GM19023 (cell line): ENCODE measurements around the gene INIP.
"Not testable (repeated sequence)": the region's sequence is repeated elsewhere in the genome, so short reads cannot be mapped to it uniquely, and the experiment has no call there.

Source experiments
- ATAC-seq: cut with Tn5 transposase; IDR thresholded peaks from one replicate; pipeline ENCODE4 v1.9.1; 2021; ENCODE audit warnings: mild to moderate bottlenecking, moderate library complexity; ENCODE audit not compliant: unreplicated experiment

INIP gene

GRCh38 chr9:112743216-112743836 lies 25.4 kb upstream of the INIP start:
- ATAC-seq = no peak

- no peak for ATAC-seq
Observed at GRCh38 chr9:112734892-112735291, 17.0 kb upstream of the INIP start.

- ATAC-seq = no peak
Observed at GRCh38 chr9:112731971-112732370, 14.1 kb upstream of the INIP start.

GRCh38 chr9:112728401-112728800 lies 10.5 kb upstream of the INIP start:
- no peak for ATAC-seq

- ATAC-seq = no peak
Observed at GRCh38 chr9:112726428-112726827, 8.5 kb upstream of the INIP start.

- ATAC-seq = no peak
Observed at GRCh38 chr9:112725961-112726360, 8.0 kb upstream of the INIP start.

GRCh38 chr9:112722749-112723148 lies 4.8 kb upstream of the INIP start:
- ATAC-seq = not testable (repeated sequence)

- ATAC-seq = no peak
Observed at GRCh38 chr9:112720113-112720780, 2.3 kb upstream of the INIP start.

- no peak for ATAC-seq
Observed at GRCh38 chr9:112719696-112720095, 1.8 kb upstream of the INIP start.

GRCh38 chr9:112719241-112719691 lies 1.3 kb upstream of the INIP start:
- no peak for ATAC-seq

- no peak for ATAC-seq
Observed at GRCh38 chr9:112712678-112713077, 5.2 kb downstream of the INIP start.

- no peak for ATAC-seq
Observed at GRCh38 chr9:112711050-112711689, 6.7 kb downstream of the INIP start.

- no peak for ATAC-seq
Observed at GRCh38 chr9:112705768-112706427, 12.0 kb downstream of the INIP start.

GRCh38 chr9:112703304-112703703 lies 14.6 kb downstream of the INIP start:
- ATAC-seq = no peak

GRCh38 chr9:112700085-112700484 lies 17.8 kb downstream of the INIP start:
- ATAC-seq = no peak

GRCh38 chr9:112699230-112699629 lies 18.7 kb downstream of the INIP start:
- ATAC-seq = no peak

- no peak for ATAC-seq
Observed at GRCh38 chr9:112696461-112696860, 21.5 kb downstream of the INIP start.

GRCh38 chr9:112694706-112695555 lies 23.0 kb downstream of the INIP start:
- ATAC-seq = no peak

GRCh38 chr9:112689161-112689740 lies 28.7 kb downstream of the INIP start:
- ATAC-seq = no peak

- no peak for ATAC-seq
Observed at GRCh38 chr9:112680731-112681402, 37.0 kb downstream of the INIP start.
